Lower lobe of right lung (tissue), 2 donors: ENCODE measurements around the gene C19orf33. TPM values are rescaled to one million over a fixed set of nuclear protein-coding genes. Genes with fewer than 3 reads are reported as not detected.

ENCODE experiments used
- ATAC-seq, 2 donors: fragments of 200-7000 bp; cut with Tn5 transposase; one replicate each; pipeline ENCODE4 v1.9.1; 2020 to 2022; ENCODE audit warnings: mild to moderate bottlenecking in 2 of 2, moderate library complexity in 2 of 2
- DNase-seq: peaks from one replicate; pipeline ENCODE4 v3.0.0-alpha.2; 2020
- H3K27ac ChIP-seq: fragments of 200-600 bp; one replicate; pipeline ENCODE4 v1.8.0; 2022
- H3K27me3 ChIP-seq: fragments of 200-600 bp; one replicate; pipeline ENCODE4 v1.8.0; 2022; ENCODE audit warnings: low read depth
- H3K36me3 ChIP-seq: fragments of 200-600 bp; one replicate; pipeline ENCODE4 v1.8.0; 2022; ENCODE audit warnings: mild to moderate bottlenecking
- H3K4me1 ChIP-seq: fragments of 200-600 bp; one replicate; pipeline ENCODE4 v1.8.0; 2022
- H3K4me3 ChIP-seq: fragments of 200-600 bp; one replicate; pipeline ENCODE4 v1.8.0; 2022; ENCODE audit warnings: mild to moderate bottlenecking
- H3K9me3 ChIP-seq: fragments of 200-600 bp; one replicate; pipeline ENCODE4 v1.8.0; 2022
- intact Hi-C: fragments of 100-400 bp; cut with DNase I; formaldehyde crosslinking; loops from one replicate; pipeline ENCODE4 v1.11.0; 2022
- total RNA-seq: library from RNA; stranded (reverse); fragmentation: NEBNext Ultra II Directional; extraction: Animal tissue kit (Norgen Biotek cat#: 25700); gene quantifications from one replicate; pipeline ENCODE4 v1.2.1, GENCODE V29; 2021
- TF ChIP-seq, protein P1 (sequence below): fragments of 200-600 bp; IDR thresholded peaks from one replicate; pipeline ENCODE4 v1.8.0; 2022; ENCODE audit warnings: antibody characterized with exemption, mild to moderate bottlenecking
- donor health status: DM: no; HTN: yes; CAD: no; lungs with severe emphysema.

Gene C19orf33
- total RNA-seq, 1 donor from 2014 or later, result 35.6 TPM

- Histone ChIP-seq H3K36me3 (peaks cover 26% of the 10 kb centered on the region), H3K9me3 (no peaks in the 10 kb centered on the region), H3K27ac (no peak overlapping the region), H3K27me3 (no peaks in the 10 kb centered on the region), H3K4me3 (no peak overlapping the region), H3K4me1 (peaks cover 69% of the 10 kb centered on the region)
- ATAC-seq (no peak), DNase-seq (no peak)
- TF ChIP-seq, protein P1, sequence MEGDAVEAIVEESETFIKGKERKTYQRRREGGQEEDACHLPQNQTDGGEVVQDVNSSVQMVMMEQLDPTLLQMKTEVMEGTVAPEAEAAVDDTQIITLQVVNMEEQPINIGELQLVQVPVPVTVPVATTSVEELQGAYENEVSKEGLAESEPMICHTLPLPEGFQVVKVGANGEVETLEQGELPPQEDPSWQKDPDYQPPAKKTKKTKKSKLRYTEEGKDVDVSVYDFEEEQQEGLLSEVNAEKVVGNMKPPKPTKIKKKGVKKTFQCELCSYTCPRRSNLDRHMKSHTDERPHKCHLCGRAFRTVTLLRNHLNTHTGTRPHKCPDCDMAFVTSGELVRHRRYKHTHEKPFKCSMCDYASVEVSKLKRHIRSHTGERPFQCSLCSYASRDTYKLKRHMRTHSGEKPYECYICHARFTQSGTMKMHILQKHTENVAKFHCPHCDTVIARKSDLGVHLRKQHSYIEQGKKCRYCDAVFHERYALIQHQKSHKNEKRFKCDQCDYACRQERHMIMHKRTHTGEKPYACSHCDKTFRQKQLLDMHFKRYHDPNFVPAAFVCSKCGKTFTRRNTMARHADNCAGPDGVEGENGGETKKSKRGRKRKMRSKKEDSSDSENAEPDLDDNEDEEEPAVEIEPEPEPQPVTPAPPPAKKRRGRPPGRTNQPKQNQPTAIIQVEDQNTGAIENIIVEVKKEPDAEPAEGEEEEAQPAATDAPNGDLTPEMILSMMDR, result no peak
- intact Hi-C loops, result no loop called here
These were observed 20.8 kb upstream of the C19orf33 start for GRCh38 chr19:38283271-38283670.

GRCh38 chr19:38284422-38284821 lies 19.6 kb upstream of the C19orf33 start:
- peaks cover 35% of the 10 kb centered on the region for H3K36me3 ChIP-seq
- DNase-seq (no peak), ATAC-seq (peak; percentile 29 to 35)
- H3K27ac ChIP-seq, result peak overlapping the region; percentile 18
- H3K4me3 ChIP-seq, result no peak overlapping the region
- no peaks in the 10 kb centered on the region for H3K27me3 ChIP-seq
- H3K4me1 ChIP-seq, result peaks cover 66% of the 10 kb centered on the region
- intact Hi-C loops, result no loop called here
- H3K9me3 ChIP-seq, result no peaks in the 10 kb centered on the region
- TF ChIP-seq, protein P1, result no peak

DNA sequence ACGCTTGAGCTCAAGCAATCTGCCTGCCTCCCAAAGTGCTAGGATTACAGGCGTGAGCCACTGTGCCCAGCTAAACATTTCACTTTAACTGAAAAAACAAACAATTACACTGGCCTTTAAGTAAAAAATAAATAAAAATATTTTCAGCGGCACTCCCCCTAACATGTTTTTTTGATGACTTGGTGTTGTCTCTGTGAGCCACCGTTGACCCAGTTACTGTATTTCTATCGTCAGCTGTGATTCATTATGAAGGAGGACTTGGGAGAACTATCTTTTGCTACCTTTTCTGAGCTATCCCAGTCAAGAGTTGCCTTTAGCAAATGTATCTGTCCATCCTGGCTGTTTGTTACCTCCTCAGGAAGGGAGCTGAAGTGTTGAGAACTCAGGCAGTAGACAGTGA lies 18.5 kb upstream of the C19orf33 start:
- peaks cover 64% of the 10 kb centered on the region for H3K4me1 ChIP-seq

DNA sequence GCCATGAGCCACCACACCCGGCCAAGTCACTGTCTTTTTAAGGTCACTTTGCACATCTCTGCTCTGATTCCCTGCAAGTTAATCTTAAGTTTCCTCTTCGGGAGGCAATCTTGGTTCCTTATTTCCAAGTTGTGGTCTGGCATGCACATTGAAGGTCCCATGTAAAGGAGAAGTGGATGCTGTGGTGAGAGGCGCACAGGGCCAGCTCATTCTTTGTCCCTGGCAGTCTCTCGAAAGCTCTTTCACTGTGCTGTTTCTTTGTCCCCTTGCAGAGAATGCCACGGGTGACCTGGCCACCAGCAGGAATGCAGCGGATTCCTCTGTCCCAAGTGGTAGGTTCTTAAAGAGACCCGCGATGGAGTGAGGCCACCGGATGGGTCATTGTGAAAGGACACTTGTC lies 16.4 kb upstream of the C19orf33 start:
- Histone ChIP-seq H3K27ac (no peak overlapping the region), H3K27me3 (no peaks in the 10 kb centered on the region), H3K4me1 (peaks cover 65% of the 10 kb centered on the region), H3K36me3 (peaks cover 65% of the 10 kb centered on the region), H3K4me3 (no peak overlapping the region), H3K9me3 (no peaks in the 10 kb centered on the region)
- intact Hi-C loops, result no loop called here
- DNase-seq (no peak), ATAC-seq (peak; percentile 20 to 51)
- TF ChIP-seq, protein P1, result no peak

More for the DNA sequence above, 18.5 kb upstream of the C19orf33 start:
- H3K9me3 ChIP-seq, result no peaks in the 10 kb centered on the region
- DNase-seq (no peak), ATAC-seq (no peak)
- H3K36me3 ChIP-seq, result peaks cover 47% of the 10 kb centered on the region
- H3K4me3 ChIP-seq, result no peak overlapping the region
- H3K27ac ChIP-seq, result no peak overlapping the region
- H3K27me3 ChIP-seq, result no peaks in the 10 kb centered on the region
- intact Hi-C loops, result no loop called here
- TF ChIP-seq, protein P1, result no peak

DNA sequence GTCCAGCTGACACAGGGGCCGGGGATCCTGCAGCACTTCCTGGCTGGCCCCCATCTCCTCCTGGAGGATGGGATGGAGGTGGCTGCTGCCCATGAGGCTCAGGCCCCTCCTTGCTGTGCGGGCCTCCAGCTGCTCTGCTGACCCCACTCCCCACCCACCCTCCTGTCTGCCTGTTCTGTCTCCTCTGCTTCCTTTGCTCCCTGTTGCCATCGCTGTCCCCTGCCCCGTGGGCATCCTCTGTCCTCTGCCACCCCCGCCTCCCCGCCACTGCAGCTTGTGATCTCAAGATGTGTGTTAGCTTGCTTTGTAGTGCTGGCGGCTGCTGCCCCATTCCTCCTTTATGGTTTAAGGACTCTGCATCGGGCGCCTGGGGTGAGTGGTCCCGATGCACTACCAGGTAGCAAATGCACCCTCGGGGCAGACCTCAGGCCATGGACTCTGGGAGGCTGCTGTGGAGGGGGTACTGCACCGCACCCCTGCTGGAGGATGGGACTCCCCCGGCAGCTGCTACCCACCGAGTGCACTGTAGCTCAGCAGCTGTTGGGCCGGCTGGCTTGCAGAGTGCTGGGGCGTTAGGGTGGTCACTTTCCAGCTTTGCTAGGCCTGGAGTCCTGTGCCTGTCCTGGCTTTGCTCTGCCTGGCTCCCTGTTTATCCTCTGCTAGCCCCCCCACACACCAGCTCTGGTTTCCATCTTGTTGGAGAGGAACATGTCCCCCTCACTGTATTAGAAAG lies 15.8 kb upstream of the C19orf33 start:
- peaks cover 59% of the 10 kb centered on the region for H3K4me1 ChIP-seq
- H3K4me3 ChIP-seq, result no peak overlapping the region
- H3K27me3 ChIP-seq, result no peaks in the 10 kb centered on the region
- no peaks in the 10 kb centered on the region for H3K9me3 ChIP-seq
- intact Hi-C loops, result no loop called here
- no peak for ATAC-seq
- peaks cover 72% of the 10 kb centered on the region for H3K36me3 ChIP-seq
- no peak overlapping the region for H3K27ac ChIP-seq
- TF ChIP-seq, protein P1, result no peak
- DNase-seq, result no peak
